Mesodermal cell (in vitro differentiated cells): ENCODE data around the gene IMPDH1.

Experiments used
- H3K27ac ChIP-seq: 2 replicates; pipeline ENCODE4 v1.7.0; 2013; ENCODE audit warnings: mild to moderate bottlenecking, low read depth, low read length, moderate library complexity; ENCODE audit not compliant: severe bottlenecking
- H3K36me3 ChIP-seq: 2 replicates; pipeline ENCODE4 v1.7.1; 2013; ENCODE audit warnings: mild to moderate bottlenecking, low read length, moderate library complexity; ENCODE audit not compliant: control insufficient read depth, insufficient read depth
- H3K4me1 ChIP-seq: one replicate; pipeline ENCODE4 v1.7.1; 2013; ENCODE audit warnings: mild to moderate bottlenecking, low read length; ENCODE audit not compliant: insufficient read depth, control insufficient read depth, poor library complexity, severe bottlenecking
- H3K4me3 ChIP-seq: 2 replicates; pipeline ENCODE4 v1.7.0; 2013; ENCODE audit warnings: low read length, control low read depth, mild to moderate bottlenecking; ENCODE audit not compliant: insufficient read depth, poor library complexity, severe bottlenecking; ENCODE audit errors: extremely low read depth
- H3K9me3 ChIP-seq: 2 replicates; pipeline ENCODE4 v1.7.1; 2013; ENCODE audit warnings: mild to moderate bottlenecking, low read length, moderate library complexity; ENCODE audit not compliant: control insufficient read depth
- WGBS, 2 experiments: methylation state at CpG; one replicate each; pipeline ENCODE4 v1.1.5; 2013; ENCODE audit warnings: missing lambda C conversion rate in 2 of 2; ENCODE audit not compliant: insufficient coverage in 2 of 2; 5-methylcytosine and 5-hydroxymethylcytosine counted together

The IMPDH1 gene

GRCh38 chr7:128450913-128451312, 41.1 kb upstream of the IMPDH1 start:
- Histone ChIP-seq H3K4me1 (peaks cover 16% of the 10 kb centered on the region), H3K36me3 (no peaks in the 10 kb centered on the region), H3K9me3 (no peaks in the 10 kb centered on the region), H3K4me3 (no peak overlapping the region), H3K27ac (no peak overlapping the region)
- WGBS, 2 experiments = 58 to 100% methylated on average over 1 to 2 of the region's 5 CpGs

GRCh38 chr7:128450409-128450808, 40.6 kb upstream of the IMPDH1 start:
- WGBS, 2 experiments = 60 to 79% methylated on average over 1 to 3 of the region's 4 CpGs
- Histone ChIP-seq H3K4me3 (no peak overlapping the region), H3K27ac (no peak overlapping the region), H3K4me1 (peaks cover 16% of the 10 kb centered on the region), H3K9me3 (no peaks in the 10 kb centered on the region), H3K36me3 (no peaks in the 10 kb centered on the region)

- H3K9me3 ChIP-seq = no peaks in the 10 kb centered on the region
- no peaks in the 10 kb centered on the region for H3K36me3 ChIP-seq
- no peak overlapping the region for H3K4me3 ChIP-seq
- H3K4me1 ChIP-seq = peaks cover 5% of the 10 kb centered on the region
- 100% methylated on average over 1 of the region's 6 CpGs; no CpG with 5 or more reads in 1 of the 2 experiments for WGBS, 2 experiments
- H3K27ac ChIP-seq = no peak overlapping the region
These were observed 39.0 kb upstream of the IMPDH1 start for GRCh38 chr7:128448751-128449302.

- 100% methylated on average over 1 of the region's 4 CpGs for WGBS, 2 experiments
- Histone ChIP-seq H3K4me1 (no peaks in the 10 kb centered on the region), H3K9me3 (no peaks in the 10 kb centered on the region), H3K27ac (no peak overlapping the region), H3K36me3 (no peaks in the 10 kb centered on the region), H3K4me3 (no peak overlapping the region)
These were observed 38.3 kb upstream of the IMPDH1 start for GRCh38 chr7:128447941-128448564.

GRCh38 chr7:128446306-128446705, 36.5 kb upstream of the IMPDH1 start:
- no peaks in the 10 kb centered on the region for H3K36me3 ChIP-seq
- WGBS, 2 experiments = 92 to 96% methylated on average over 4 of the region's 5 CpGs

GRCh38 chr7:128443831-128444600, 34.2 kb upstream of the IMPDH1 start:
- Histone ChIP-seq H3K36me3 (no peaks in the 10 kb centered on the region), H3K27ac (no peak overlapping the region), H3K9me3 (no peaks in the 10 kb centered on the region), H3K4me3 (no peak overlapping the region), H3K4me1 (no peaks in the 10 kb centered on the region)
- WGBS, 2 experiments = 92 to 94% methylated on average over 6 to 7 of the region's 7 CpGs

More at GRCh38 chr7:128446306-128446705, 36.5 kb upstream of the IMPDH1 start:
- Histone ChIP-seq H3K27ac (no peak overlapping the region), H3K9me3 (no peaks in the 10 kb centered on the region), H3K4me3 (no peak overlapping the region), H3K4me1 (no peaks in the 10 kb centered on the region)

- Histone ChIP-seq H3K4me1 (no peaks in the 10 kb centered on the region), H3K9me3 (no peaks in the 10 kb centered on the region), H3K4me3 (no peak overlapping the region), H3K27ac (no peak overlapping the region), H3K36me3 (no peaks in the 10 kb centered on the region)
- WGBS, 2 experiments = 100% methylated on average over 1 of the region's 3 CpGs; no CpG with 5 or more reads in 1 of the 2 experiments
These were observed 32.6 kb upstream of the IMPDH1 start for GRCh38 chr7:128442356-128442755.

- no peaks in the 10 kb centered on the region for H3K36me3 ChIP-seq
- H3K27ac ChIP-seq = no peak overlapping the region
- 94 to 97% methylated on average over 6 of the region's 8 CpGs for WGBS, 2 experiments
- no peaks in the 10 kb centered on the region for H3K9me3 ChIP-seq
- H3K4me3 ChIP-seq = no peak overlapping the region
- peaks cover 3% of the 10 kb centered on the region for H3K4me1 ChIP-seq
These were observed 27.9 kb upstream of the IMPDH1 start for GRCh38 chr7:128437426-128438332.

- Histone ChIP-seq H3K9me3 (no peaks in the 10 kb centered on the region), H3K27ac (no peak overlapping the region), H3K36me3 (no peaks in the 10 kb centered on the region), H3K4me3 (no peak overlapping the region), H3K4me1 (peaks cover 3% of the 10 kb centered on the region)
- 66 to 76% methylated on average over 2 to 3 of the region's 3 CpGs for WGBS, 2 experiments
These were observed 25.5 kb upstream of the IMPDH1 start for GRCh38 chr7:128435327-128435686.
